Measurements from ENCODE around the gene BCLAF1. TPM values are rescaled to one million over a fixed set of nuclear protein-coding genes. Genes with fewer than 3 reads are reported as not detected.

The BCLAF1 gene
- total RNA-seq, 2 donors from 2014 or later, result 83.0 to 136 TPM

DNA sequence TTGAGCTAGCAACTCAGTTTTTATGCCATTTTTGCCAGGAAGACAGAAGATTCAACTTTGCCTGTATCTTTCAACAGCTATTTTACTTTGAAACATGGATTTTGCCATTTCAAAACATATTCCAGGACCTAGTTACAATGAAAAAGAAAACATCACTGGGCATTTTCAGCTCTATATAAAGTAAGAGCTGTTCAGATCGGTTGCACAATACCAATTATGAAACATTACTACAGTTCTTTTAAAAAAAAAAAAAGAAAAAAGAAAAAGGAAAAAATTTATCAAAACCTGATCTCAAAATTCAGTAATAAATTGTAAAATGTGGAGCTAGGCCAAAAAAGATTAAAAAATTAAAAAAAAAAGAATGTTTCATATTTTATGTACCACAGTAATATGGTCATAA lies 15.6 kb downstream of the BCLAF1 start:
- H3K9me3 ChIP-seq, result no peaks in the 10 kb centered on the region
- H3K36me3 ChIP-seq, result no peaks in the 10 kb centered on the region
- H3K4me3 ChIP-seq, result no peak overlapping the region
- intact Hi-C loops (cut with DNase I), result no loop called here
- 90% methylated on average over 1 of the region's 1 CpG for WGBS
- H3K27ac ChIP-seq, result no peak overlapping the region
- TF ChIP-seq POLR2AphosphoS5 (IDR thresholded peaks at IDR 0.05) (no peak), POLR2A (IDR thresholded peaks at IDR 0.05) (no peak)
- TF ChIP-seq, protein P1, sequence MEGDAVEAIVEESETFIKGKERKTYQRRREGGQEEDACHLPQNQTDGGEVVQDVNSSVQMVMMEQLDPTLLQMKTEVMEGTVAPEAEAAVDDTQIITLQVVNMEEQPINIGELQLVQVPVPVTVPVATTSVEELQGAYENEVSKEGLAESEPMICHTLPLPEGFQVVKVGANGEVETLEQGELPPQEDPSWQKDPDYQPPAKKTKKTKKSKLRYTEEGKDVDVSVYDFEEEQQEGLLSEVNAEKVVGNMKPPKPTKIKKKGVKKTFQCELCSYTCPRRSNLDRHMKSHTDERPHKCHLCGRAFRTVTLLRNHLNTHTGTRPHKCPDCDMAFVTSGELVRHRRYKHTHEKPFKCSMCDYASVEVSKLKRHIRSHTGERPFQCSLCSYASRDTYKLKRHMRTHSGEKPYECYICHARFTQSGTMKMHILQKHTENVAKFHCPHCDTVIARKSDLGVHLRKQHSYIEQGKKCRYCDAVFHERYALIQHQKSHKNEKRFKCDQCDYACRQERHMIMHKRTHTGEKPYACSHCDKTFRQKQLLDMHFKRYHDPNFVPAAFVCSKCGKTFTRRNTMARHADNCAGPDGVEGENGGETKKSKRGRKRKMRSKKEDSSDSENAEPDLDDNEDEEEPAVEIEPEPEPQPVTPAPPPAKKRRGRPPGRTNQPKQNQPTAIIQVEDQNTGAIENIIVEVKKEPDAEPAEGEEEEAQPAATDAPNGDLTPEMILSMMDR (IDR thresholded peaks at IDR 0.05), result no peak
- no peaks in the 10 kb centered on the region for H3K4me1 ChIP-seq (replicated peaks)
- no peaks in the 10 kb centered on the region for H3K27me3 ChIP-seq (replicated peaks; ENCODE audit: insufficient read depth)
- no peak for DNase-seq (ENCODE audit: low spot score)

DNA sequence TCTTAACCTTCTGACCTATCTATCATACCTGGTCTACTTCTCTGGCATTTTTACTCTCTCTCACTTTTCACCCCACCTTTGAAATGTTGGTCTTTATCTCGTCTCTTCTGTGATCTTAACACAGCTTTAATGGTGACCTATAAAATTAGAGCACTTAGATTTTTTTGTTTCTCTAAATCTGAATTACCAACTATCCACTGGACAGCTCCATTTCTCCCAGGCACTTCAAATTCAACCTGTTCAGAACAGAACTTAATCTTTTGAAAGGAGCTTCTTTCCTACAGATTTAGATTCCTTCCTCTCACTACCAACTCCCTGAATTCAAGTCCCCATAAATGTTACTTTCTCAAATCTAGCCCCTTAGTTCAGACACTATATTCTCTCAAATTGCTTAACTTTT lies 24.5 kb downstream of the BCLAF1 start:
- no peak overlapping the region for H3K27ac ChIP-seq
- TF ChIP-seq POLR2A (IDR thresholded peaks at IDR 0.05) (no peak), POLR2AphosphoS5 (IDR thresholded peaks at IDR 0.05) (no peak)
- TF ChIP-seq, protein P1 (IDR thresholded peaks at IDR 0.05), result no peak
- H3K4me1 ChIP-seq (replicated peaks), result no peaks in the 10 kb centered on the region
- H3K27me3 ChIP-seq (replicated peaks; ENCODE audit: insufficient read depth), result no peaks in the 10 kb centered on the region
- peaks cover 0 to 14% of the 10 kb centered on the region in 2 donors for H3K36me3 ChIP-seq
- no peaks in the 10 kb centered on the region for H3K9me3 ChIP-seq
- DNase-seq (ENCODE audit: low spot score), result no peak
- H3K4me3 ChIP-seq, result no peak overlapping the region
- 79% methylated on average over 1 of the region's 1 CpG for WGBS
- intact Hi-C loops (cut with DNase I), result no loop called here

DNA sequence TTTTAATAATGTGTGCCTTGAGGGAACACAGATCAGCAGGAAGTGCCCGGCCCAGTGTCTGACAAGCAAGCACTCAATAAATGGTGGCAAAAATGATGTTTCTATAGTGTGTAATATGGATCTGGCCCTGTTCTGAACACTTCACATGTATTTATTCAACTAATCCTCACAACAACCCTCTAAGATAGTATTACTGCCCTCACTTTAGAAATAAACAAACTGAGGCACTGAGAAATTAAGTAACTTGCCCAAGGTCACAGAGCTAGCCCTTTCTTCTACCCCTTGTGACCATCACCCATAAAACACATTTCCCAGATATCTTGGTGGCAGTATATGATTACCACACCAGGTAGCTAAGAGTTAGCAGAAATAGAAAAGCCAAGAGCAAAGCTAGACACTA lies 26.7 kb downstream of the BCLAF1 start:
- no peaks in the 10 kb centered on the region for H3K27me3 ChIP-seq (replicated peaks; ENCODE audit: insufficient read depth)
- no peaks in the 10 kb centered on the region for H3K4me1 ChIP-seq (replicated peaks)
- no peak overlapping the region for H3K27ac ChIP-seq
- WGBS, result 67% methylated on average over 1 of the region's 1 CpG
- H3K9me3 ChIP-seq, result no peaks in the 10 kb centered on the region
- TF ChIP-seq POLR2A (IDR thresholded peaks at IDR 0.05) (no peak), POLR2AphosphoS5 (IDR thresholded peaks at IDR 0.05) (no peak)
- TF ChIP-seq, protein P1 (IDR thresholded peaks at IDR 0.05), result no peak
- intact Hi-C loops (cut with DNase I), result no loop called here
- H3K4me3 ChIP-seq, result no peak overlapping the region
- no peak for DNase-seq (ENCODE audit: low spot score)
- peaks cover 0 to 14% of the 10 kb centered on the region in 2 donors for H3K36me3 ChIP-seq

DNA sequence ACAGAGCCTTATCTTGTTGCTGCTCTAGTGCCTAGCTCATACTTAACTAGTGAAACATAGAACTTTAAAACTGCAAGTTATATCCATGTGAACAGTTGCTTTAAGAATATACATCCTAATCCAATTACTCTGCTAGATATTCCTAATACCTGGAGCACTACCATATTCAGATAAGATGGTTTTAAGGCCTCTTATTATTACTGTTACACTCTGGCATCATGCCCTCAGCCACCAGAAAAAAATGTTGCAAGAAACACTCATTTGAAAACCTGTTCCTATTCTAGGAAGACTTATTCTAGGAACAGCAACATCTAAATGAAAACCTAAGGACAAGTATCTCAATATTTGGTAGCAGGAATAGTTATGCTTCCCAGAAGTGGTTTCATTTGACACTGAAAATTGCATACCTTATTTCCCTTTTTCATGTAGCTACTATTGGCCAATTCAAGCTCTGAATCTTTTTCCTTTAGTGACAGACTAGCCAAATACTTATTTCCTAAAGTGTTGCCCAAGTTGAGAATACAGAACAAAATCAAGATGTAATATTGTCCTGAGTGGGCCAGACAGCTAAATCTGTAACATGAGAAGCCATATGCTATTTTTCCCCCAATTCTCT lies 34.7 kb downstream of the BCLAF1 start:
- Histone ChIP-seq H3K36me3 (no peaks in the 10 kb centered on the region), H3K4me1 (replicated peaks) (no peaks in the 10 kb centered on the region), H3K27ac (no peak overlapping the region), H3K9me3 (no peaks in the 10 kb centered on the region), H3K4me3 (no peak overlapping the region), H3K27me3 (replicated peaks; ENCODE audit: insufficient read depth) (no peaks in the 10 kb centered on the region)
- TF ChIP-seq, protein P1 (IDR thresholded peaks at IDR 0.05), result no peak
- TF ChIP-seq POLR2A (IDR thresholded peaks at IDR 0.05) (no peak), POLR2AphosphoS5 (IDR thresholded peaks at IDR 0.05) (no peak)
- DNase-seq (ENCODE audit: low spot score), result no peak
- intact Hi-C loops (cut with DNase I), result loop anchor here (5.0 kb wide), 1 partner anchor 32 kb away; the partner anchor contains the start of gene BCLAF1

DNA sequence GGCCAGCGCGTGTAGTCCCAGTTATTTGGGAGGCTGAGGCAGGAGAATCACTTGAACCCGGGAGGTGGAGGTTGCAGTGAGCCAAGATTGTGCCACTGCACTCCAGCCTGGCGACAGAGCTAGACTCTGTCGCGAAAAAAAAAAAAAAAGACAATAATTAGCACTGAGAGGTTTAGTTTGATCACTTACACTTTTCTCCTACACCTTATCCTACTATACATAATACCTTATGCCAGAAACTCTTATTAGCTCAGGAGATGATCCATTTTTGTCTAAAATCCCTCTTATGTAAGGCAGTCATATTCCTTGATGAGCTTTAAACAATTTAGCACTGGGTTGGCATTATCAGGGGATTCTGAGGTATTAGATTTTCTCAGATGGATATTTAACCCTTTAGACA lies 35.9 kb downstream of the BCLAF1 start:
- Histone ChIP-seq H3K36me3 (no peaks in the 10 kb centered on the region), H3K27ac (no peak overlapping the region), H3K27me3 (replicated peaks; ENCODE audit: insufficient read depth) (no peaks in the 10 kb centered on the region), H3K4me1 (replicated peaks) (no peaks in the 10 kb centered on the region), H3K9me3 (no peaks in the 10 kb centered on the region), H3K4me3 (no peak overlapping the region)
- no peak for DNase-seq (ENCODE audit: low spot score)
- 74% methylated on average over 6 of the region's 6 CpGs for WGBS
- TF ChIP-seq POLR2A (IDR thresholded peaks at IDR 0.05), result no peak
- TF ChIP-seq POLR2AphosphoS5 (IDR thresholded peaks at IDR 0.05), result no peak
- TF ChIP-seq, protein P1 (IDR thresholded peaks at IDR 0.05), result no peak
- intact Hi-C loops (cut with DNase I), result loop anchor here (5.0 kb wide), 1 partner anchor 34 kb away; the partner anchor contains the start of gene BCLAF1
